ENCODE measurements around the gene GNG2.

The GNG2 gene

GRCh38 chr14:51859131-51859530 lies 1.3 kb upstream of the GNG2 start:
- DNase-seq: no peak

DNA sequence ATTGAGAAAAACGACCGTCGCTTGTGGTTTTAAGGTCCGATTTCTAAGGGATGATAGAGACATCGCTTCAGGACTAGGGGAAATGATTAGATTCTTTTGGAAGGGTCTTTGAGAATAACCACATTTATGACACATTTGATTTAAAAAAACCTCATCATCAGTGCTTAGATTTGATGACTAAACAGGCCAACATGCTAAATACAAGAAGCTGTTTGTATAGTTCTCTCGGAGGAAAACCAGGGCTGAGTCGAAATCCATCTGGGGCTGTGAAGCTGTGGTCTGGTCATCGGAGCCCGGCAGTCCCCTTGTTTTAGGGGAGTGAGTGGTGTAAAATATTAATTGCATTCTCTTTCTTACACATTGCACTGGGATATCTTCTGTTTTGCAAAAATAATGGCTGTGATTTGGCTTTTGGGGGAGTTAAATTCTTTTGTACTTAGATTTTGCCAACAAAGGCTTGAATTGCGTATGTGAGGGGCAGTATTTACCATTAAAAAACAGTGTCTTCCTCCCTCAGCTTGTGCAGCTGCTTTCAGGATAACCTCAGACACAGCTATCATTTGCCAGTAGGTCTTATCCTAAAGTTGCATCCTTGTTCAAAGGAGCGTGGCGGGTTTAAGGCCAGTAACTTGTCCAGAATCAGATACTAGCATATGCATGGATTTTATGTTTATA lies 550 bp downstream of the GNG2 start:
- no peak for DNase-seq

- DNase-seq: no peak
Observed at GRCh38 chr14:51862176-51862796, 1.9 kb downstream of the GNG2 start.

DNA sequence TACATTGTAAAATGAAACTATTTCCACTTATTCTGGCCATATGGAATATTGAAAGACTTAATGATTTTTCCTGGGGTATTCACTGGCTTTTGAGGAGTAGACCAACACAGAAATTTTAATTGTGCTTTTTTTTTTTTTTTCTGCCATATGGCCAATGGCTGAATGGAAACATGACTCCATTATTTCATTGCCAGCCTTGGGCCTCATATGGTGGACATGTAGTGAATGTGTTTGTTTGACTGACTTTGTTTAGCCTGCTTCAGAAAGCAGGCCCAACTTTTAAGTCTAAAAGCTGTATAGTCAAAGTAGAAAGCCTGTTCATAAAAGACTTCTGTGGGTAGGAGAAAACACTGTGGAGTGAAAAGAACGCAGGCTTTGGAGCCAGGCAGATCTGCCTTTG lies 2.4 kb downstream of the GNG2 start:
- no peak for DNase-seq

DNA sequence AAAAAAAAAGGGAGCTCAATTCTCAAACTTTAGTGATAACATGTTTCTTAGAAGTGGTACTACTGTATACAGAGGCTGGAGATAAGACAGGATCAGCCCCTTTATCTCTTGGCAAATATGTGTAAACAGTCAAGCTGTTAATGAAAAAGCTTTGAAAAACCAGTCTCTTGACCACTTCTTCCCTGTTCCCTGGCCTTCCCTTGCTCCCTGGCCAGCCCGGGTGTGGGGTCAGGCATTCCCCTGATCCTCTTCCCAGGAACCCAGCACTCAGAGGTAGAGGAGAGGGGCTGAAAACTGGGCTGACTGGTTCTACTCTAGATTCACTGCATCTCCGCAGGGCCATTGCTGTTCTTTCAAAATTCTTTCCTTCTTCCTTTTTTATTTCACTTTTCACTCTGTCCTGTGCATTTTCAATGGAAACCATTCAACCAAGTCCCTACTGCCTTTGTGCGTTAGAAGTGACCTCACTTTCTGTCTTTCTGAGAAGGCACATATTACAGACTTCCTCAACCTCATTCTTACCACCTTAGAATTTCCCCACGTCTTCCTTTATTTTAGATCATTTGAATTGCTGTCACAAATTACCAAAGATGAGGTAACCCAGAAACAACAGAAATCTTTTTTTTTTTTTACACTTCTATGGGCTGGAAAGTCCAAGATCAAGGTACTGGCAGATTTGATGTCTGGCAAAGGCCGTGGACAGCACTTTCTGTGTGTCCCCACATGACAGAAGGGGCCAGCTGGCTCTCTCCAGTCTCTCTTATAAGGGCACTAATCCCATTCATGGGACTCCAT lies 5.7 kb downstream of the GNG2 start:
- DNase-seq: no peak

GRCh38 chr14:51867741-51868140 lies 7.3 kb downstream of the GNG2 start:
- DNase-seq: no peak

DNA sequence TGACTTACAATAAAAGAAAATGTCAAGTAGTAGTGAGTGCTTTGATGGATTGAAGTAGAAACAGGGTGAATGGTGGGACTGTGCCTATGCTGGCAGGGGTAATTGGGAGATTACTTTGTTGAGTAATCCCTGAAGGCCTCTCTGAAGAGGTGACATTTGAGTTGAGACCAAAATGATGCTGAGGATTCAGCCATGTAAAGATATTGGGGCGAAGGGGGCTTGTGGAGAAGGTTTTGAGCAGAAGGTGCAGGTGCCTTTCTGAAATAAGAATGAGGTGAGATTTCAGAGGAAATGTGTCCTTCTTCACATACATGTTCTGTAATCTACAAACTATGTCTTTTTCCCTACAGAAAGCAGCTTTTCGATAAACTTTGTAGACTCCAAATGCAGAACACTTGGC lies 8.0 kb downstream of the GNG2 start:
- no peak for DNase-seq

- DNase-seq: peak; percentile 43
Observed at GRCh38 chr14:51869411-51870100, 9.1 kb downstream of the GNG2 start.

DNA sequence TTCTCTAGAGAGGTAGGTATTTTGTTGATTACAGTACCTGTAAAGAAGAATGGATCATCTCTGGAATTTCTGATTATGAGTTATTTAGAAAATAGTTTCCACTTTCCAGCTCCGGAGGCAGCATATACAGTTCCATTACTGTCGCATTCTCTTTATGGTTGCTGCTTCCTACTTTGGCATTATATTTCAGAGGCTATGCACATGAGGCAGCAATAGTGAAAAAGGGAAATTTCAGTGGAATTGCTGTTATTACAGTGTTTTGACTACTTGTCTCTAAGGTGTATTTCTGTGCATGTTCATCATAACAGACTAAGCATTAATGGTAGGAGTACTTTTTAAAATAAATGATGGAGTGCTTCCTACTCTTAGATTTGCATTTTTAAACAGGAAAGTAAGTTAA lies 10.2 kb downstream of the GNG2 start:
- no peak for DNase-seq

DNA sequence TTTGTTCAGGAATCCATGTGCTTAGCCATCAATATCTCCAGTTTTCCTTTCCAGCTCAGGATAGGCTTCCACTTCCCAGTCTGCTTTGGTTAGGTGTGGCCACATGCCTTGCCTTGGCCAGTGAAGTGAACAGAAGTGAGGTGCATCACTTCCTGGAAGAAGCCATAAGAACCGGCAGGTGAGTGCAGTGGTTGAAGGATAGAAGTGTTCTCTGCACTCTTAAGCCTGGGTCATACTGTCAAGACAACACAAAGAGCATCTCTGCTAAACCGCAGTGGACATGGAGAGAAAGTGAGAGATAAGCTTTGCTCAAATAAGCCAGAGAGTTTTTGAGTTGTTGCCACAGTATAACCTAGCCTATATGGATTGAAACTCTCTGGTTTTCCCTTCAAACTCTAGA lies 11.4 kb downstream of the GNG2 start:
- no peak for DNase-seq

- DNase-seq: no peak
Observed at GRCh38 chr14:51872396-51872795, 12.0 kb downstream of the GNG2 start.

DNA sequence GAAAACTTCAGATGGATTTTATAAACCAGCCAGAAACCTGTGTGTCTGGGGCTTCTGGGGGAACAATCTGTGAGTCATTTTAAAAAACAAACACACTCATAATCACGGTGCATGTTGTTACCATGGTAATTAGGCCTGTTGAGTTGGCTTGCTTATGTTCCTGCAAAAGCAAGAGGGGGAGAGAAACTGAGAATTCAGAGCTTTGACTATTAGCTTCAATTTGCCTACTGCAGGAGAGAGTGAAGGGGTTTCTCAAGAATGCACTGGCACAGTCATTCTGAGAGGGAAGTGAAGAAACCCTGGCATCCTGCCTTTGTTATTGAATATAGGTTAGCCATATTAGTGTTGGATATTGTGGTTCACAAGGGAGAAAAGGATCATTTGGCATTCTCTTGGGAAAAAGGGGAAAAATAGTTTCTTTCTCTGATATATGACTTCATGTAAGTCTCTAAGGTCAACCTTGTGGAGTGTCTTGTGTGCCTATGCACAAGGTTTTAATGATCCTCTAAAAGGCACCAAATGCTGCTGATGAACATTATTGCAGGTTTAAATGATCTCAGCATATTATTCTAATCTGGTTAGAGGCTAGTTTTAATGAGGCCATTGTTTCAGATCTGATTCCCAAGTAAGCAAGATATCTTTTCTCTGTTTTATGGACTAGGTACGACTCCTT lies 12.9 kb downstream of the GNG2 start:
- DNase-seq: no peak

GRCh38 chr14:51877810-51878209 lies 17.4 kb downstream of the GNG2 start:
- DNase-seq: no peak

DNA sequence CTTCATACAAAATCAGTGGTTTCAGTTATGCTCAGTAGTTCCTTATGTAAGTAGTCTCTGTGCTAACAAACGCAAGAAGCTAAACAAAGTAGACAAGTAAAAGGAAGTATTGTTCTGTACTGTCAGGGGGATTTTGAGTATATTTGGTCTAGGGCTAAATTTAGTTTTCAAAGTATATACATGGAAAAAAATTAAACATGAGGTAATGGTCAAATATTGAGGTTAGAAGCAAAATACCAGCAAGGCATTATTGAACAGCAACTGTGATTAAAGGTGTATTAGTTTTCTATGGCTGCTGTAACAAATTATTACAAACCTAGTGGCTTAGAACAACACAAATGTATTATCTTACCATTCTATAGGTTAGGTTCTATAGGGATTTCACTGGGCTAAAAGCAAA lies 18.8 kb downstream of the GNG2 start:
- DNase-seq: no peak

DNA sequence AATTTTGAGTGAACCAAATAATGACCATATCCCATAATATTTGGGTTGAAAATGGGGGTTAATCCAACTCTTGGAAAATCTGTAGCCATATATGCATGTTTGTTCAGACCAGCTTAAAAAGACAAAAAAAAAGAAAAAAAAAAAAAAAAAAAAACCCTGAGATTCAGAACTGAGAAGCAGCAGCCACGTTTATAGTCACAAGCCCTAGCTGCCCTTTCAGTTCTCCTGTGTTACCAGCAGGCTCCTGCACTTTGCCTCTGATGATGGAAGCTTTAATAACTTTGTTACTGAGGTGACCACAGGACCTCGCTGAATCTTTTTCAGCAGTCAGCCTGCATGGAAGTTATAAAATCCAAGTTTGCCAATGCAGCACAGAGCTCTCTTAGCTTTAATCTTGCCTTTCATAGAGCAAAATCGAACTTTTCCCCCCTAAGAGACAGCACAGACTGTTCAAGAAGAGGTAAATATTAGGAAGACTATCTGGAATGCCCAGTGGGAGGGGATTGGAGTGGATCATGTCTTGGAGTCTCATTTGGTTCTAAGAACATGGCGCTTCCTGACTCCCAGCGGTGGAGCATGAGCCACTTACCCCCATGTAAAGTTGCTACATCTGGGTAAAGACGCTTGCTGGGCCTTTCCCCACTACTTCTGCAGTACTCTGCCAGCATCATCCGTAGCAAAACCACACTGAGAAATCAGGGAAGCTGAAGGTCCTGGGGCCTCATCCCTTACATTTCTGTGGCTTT lies 20.6 kb downstream of the GNG2 start:
- DNase-seq: no peak

- DNase-seq: no peak
Observed at GRCh38 chr14:51881636-51882035, 21.2 kb downstream of the GNG2 start.

DNA sequence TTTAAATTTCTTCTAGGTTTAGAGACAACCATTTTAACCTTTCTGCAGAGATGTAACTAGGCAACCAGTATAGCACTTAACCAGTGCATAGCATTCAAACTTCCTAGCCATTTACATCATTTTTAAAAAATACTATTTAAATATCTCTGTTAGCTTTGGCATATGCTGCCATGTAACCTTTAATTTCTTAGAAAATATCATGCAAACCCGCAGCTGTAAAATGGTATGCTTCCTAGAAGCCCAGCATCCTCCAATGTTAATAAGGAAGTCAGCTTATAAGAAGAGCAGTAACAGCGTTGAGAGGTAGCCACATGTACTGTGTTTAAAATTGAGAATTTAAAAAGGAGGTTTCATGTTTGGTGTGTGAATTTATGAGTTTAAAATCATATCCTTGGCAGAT lies 22.8 kb downstream of the GNG2 start:
- DNase-seq: no peak

- no peak for DNase-seq
Observed at GRCh38 chr14:51884086-51884927, 23.9 kb downstream of the GNG2 start.

DNA sequence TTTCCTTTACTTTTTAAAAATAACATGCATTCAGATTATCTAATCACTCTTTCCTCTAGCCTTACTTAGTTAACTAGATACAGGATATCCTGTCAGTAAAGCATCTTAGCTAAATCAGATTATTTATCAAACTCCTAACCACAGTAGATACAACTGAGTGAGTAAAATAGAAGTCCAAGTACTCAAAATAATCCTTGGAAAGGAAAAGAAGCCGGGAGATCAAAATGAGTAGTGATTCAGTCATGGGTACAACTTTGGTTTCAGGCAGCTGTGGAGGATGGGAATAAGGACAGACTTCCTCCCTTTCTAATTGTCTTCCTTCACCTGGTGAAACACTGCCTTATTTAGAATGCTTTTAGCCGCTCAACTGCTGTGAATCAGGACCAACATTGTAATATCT lies 29.4 kb downstream of the GNG2 start:
- DNase-seq: no peak

DNA sequence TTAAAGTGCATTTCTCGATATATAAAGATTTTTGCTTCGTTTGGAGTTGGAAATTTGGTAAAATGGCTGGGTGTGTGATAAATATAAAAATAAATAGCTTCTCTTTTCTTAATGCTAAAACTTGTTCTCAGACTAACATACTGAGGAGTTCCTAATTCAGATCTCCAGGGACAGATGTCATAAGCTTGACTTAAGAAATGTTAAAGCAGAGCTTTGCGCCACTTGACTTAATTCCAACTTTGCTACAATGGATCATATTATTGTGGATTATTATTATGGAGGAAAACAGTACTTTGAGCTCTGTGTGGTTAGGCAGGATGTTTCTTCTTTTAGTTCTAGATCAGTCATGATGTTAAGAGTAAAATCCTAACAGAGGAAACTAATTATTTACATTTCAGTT lies 33.8 kb downstream of the GNG2 start:
- no peak for DNase-seq

- DNase-seq: no peak
Observed at GRCh38 chr14:51895375-51895774, 35.0 kb downstream of the GNG2 start.
